OCI-M1 (cell line): ENCODE data around the gene KLHL25.
"Not testable (repeated sequence)": the region's sequence is repeated elsewhere in the genome, so short reads cannot be mapped to it uniquely, and the experiment has no call there.

Experiments used
- DNase-seq: peaks from one replicate; lab custom pipeline; 2025; lab: John Stamatoyannopoulos, UW

Gene KLHL25, protein sequence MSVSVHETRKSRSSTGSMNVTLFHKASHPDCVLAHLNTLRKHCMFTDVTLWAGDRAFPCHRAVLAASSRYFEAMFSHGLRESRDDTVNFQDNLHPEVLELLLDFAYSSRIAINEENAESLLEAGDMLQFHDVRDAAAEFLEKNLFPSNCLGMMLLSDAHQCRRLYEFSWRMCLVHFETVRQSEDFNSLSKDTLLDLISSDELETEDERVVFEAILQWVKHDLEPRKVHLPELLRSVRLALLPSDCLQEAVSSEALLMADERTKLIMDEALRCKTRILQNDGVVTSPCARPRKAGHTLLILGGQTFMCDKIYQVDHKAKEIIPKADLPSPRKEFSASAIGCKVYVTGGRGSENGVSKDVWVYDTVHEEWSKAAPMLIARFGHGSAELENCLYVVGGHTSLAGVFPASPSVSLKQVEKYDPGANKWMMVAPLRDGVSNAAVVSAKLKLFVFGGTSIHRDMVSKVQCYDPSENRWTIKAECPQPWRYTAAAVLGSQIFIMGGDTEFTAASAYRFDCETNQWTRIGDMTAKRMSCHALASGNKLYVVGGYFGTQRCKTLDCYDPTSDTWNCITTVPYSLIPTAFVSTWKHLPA

DNA sequence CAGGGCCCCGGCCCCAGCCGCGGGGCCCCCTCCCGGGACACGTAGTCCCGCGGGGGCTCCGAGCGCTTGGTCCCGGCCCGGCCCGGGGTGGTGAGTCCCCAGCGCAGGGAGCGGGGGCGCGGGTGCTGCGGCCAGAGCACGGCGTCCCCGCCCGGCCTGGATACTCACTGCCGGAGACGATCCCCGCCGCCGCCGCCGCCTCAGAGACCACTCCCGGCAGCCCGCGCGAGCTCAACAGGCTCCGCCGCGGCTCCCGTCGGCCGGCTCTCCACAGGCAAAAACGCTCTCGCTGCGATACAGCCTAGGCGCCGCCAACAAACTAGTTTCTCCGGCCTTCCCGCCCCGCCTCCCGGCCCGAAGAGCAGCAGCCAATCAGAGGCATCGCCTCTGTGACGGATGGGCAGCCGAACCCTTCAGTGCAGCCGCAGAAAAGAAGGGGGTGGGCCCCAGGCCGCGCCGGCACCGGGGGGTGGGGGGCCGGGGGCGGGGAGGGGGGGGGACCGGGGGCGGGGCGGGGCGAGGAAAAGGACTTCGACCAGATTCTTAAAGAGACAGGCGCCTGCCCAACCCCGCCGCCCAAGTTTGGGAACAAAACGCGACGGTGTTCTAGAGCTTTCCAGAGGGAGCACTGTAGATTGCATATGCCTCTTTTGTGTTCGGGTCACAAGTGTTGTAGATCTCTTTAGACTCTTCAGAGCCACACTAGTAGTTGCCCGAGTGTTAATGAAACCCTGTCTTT is at the start of gene KLHL25:
KLHL25 (minus strand) TSS at position 328 of the 739 bp plus-strand sequence. CDS start 25,115 bp downstream, outside the sequence.
- DNase-seq, result peak; percentile 94

DNA sequence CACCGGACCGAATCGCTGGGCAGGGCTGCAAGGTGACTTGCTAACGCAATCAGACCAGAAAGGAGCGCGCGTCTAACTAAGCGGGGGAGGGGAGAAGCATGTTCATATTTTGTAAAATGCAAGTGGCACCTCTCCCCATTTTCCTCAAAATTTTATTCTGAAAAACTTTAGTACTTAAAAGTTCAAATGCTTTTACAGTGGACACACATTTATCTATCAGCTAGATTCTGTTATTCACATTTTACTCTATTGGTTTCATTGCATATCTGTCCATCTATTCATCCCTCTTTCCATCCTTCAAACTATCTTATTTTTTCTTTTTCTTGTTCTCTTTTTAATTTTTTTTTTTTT is 46.1 kb upstream of the KLHL25 start:
- DNase-seq, result no peak

DNA sequence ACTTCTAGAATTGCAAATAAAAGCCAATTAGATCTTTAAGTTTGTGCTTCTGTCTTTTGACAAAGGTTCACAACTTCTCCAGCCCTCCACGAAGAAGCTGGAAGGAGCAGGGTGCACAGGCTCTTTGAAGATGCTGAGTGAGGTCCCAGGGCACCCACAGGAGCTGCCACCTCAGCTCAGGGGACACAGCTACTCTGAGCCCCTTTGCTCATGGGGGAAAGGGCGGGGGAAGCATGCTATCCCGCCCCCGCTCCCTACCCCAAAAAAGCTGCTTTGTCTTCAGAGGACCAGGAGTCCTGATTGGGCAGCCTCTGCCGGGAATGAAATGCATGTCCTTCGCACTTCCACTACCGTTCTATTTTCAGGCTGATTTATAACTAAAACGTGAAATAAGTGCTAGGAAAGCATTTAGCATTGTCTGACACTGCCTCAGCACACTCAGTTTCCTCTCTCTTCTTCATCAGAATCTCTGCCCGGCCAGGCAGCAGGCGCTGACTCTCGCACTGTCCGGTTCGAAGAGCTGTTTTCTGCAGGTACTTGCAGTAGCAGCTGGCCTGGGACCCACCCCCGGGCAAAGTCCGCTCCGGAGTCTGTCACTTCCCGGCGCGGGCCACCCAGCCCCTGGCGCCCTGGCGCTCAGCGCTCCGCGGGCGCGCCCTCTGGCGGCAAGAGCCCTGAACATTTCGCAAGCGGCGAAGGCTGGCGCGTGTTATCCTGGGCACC is 45.5 kb upstream of the KLHL25 start:
- DNase-seq, result peak; percentile 86

DNA sequence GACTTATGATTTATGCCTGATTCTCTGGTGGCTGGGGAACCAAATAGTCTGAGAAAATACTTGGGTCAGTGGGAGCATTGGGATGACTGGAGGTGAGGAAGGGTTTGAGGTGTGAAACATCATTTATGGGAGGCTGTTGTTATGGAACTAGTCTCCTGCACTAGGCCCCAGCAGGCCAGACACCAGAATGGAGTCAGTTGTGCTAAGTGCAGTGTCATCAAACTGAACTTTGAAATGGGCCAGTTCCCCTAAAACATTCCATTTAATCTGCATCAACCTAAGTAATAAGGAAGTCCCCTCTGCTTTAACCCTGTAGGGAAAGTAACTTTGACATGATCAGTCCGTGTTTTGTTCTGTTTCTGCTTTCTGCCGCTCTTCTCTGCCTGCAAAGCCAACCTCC is 44.9 kb upstream of the KLHL25 start:
- no peak for DNase-seq

- DNase-seq, result no peak
These were observed 43.9 kb upstream of the KLHL25 start for GRCh38 chr15:85838655-85839054.

- DNase-seq, result no peak
These were observed 43.2 kb upstream of the KLHL25 start for GRCh38 chr15:85837881-85838280.

DNA sequence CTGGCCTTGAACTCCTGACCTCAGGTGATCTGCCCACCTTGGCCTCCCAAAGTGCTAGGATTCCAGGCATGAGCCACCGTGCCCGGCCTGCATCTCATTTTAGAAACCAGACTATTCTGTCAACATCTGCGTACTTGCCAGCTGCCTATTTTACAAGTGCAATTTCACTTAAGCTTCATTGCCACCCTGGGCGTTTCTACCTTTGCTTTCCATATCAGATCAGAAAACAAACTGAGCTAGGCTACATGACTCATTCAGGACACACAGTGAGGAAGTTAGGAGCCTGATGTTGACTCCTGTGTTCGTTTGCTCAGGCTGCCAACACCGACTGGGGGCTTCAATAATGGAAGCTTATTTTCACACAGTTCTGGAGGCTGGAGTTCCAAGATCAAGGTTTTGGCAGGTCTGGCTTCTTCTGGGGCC is 42.3 kb upstream of the KLHL25 start:
- no peak for DNase-seq

- DNase-seq, result no peak
These were observed 39.9 kb upstream of the KLHL25 start for GRCh38 chr15:85834651-85835050.

DNA sequence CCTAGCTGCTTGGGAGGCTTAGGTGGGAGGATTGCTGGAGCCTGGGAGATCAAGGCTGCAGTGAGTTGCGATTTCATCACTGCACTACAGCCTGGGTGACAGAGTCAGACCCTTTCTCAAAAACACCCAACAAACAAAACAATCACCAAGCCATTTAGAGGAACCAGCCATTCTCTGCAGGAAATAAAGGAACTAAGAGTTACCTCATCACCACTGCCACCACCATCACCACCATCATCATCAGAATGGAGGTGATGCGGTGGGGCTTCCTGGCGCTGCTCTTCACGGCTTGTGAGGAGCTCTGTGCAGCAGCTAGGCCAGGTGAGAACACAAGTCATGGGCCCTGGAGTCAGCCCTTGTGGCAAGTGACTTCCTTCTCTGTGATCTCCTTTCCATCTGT is 37.7 kb upstream of the KLHL25 start:
- no peak for DNase-seq

DNA sequence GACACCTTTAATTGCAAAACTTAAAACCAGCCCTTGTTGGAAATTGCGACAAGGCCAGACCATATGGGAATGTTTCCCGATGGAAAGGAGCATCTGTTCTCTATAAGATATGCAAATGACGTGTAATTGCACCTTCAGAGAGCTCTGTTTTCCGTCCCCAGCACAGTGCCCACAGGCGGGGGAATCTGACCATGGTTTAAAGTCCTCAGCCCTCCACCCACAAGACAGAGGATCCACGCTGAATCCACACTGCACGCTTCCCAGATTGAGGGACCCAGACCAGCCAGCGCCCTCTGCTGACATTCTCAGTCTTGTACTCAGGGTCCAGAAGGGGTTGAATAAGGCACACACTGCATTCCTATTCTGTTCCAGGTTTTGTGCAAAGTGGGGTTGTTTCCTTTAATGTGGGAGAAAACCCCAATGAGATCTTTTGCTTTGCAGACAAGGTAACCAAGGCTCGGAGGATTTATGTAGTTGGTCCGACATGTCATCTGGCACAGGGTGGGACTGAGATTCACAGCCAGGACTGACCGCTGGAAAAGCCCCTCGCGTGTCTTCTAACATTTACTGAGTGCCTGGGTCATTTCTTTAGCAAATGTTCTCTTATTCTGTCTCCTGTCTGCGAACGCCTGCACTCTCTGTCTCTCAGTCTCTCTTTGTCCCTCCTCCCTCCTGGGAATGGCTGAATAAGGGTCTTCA is 36.8 kb upstream of the KLHL25 start:
- peak; percentile 31 for DNase-seq

- not testable (repeated sequence) for DNase-seq
These were observed 35.0 kb upstream of the KLHL25 start for GRCh38 chr15:85829754-85830153.

DNA sequence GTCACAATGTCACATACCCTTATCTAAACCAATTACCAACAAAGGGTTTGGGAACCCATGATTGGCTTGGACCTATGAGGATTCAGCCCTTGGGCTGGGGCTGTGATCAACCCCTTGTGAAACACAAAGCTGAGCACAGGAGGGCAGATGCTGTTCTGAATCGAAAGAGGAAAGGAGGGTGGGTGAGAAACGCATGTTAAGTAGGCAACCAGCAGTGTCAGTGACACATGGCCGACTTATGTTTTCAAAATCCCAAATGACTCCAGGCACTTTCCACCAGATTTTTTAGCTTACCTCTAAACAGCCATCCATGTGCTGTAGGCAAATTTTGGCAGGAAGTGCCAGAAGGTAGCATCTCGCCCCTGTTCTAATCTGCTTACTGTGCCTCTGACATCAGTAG is 34.1 kb upstream of the KLHL25 start:
- DNase-seq, result no peak

DNA sequence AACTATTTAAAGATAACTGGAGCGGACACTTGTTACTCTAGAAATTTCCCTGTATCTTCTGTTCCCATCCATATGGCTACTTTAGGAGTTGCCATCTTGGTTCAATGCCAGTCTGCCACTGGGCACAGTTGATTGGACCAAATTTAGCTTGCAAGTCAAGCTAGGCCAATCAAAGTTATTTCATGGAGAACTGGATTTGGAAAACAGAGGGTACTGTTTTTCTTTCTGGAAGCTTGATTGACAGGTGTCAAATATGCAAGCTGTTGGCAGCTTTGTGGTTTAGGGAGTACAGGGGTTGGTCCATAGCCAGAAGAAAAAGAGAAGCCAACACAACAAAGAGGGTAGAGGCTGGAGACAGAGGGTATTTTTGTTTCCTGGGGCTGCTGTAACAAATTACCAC is 33.4 kb upstream of the KLHL25 start:
- DNase-seq, result no peak

GRCh38 chr15:85826756-85827515 is 32.2 kb upstream of the KLHL25 start:
- no peak for DNase-seq

DNA sequence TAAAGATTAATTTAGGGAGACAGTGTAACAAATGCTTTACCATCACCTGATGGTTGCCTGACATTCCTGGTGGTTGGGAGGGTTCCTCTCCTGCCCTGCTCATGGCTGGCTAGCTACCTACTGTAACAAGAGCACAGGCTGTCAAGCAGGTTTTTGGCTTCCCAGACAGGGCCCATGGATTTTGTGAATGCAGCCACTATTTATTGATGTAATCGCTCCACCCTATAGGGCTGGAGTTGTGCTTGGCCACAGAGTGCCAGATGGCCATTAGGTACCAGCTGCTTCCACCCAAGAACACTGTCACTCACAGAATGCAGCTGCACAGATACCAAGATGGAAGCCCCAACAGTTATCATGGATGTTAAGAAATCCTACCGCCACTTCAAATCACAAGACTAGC is 31.0 kb upstream of the KLHL25 start:
- no peak for DNase-seq

GRCh38 chr15:85825118-85825517 is 30.4 kb upstream of the KLHL25 start:
- DNase-seq, result no peak

DNA sequence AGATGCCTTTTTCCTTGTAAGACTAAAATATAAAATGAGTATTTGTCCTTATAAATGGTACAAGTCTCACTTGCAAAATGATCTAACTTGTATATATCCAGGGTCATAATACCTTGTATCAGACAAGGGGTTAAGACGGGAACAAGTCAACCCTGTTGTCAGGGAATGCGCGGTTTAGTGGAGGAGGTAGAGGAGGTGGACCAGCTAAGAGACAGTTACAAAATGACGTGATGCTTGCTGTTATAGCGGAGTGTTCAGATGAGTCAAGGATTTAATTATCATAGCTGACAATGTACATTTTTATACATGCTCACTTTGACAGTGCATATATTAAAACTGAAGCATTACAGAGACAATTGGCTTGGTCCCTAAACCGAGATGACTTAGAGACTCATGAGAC is 26.8 kb upstream of the KLHL25 start:
- no peak for DNase-seq

DNA sequence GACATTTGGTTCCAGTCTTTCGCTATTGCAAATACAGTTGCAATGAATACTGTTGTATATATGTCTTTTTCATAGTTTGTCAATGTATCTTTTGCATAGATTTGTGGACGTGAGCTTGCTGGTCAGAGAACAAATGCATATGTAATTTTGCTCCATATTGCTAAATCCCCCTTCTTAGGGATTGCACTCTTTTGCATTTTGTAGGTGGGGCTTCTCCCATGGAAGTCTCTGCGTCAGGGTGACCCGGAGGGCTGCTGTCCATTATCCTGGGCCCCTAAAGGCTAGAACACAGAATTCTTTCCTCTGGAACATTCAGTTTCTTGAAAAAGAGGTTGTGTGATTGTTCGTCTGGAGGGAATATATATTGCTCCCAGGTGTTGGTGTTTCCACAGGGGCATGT is 25.2 kb upstream of the KLHL25 start:
- DNase-seq, result no peak

DNA sequence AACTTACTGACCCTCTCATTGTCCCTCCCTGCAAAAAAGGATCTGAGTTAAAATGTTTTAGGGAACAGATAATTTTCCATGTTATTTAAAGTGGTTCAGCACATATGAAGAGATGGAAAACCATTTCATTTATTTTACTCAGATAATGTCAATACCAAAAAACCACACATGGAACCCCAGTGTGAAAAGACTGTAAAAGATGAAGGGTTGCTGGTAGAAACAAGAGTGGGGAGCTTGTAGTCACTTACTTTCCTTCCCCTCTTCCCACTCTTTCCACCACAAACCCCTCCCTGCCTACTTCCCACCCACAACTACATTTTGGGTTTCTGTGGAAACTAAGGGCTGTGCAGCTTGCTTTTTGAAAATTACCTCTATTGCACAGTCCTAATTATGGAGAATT is 18.5 kb upstream of the KLHL25 start:
- DNase-seq, result no peak

DNA sequence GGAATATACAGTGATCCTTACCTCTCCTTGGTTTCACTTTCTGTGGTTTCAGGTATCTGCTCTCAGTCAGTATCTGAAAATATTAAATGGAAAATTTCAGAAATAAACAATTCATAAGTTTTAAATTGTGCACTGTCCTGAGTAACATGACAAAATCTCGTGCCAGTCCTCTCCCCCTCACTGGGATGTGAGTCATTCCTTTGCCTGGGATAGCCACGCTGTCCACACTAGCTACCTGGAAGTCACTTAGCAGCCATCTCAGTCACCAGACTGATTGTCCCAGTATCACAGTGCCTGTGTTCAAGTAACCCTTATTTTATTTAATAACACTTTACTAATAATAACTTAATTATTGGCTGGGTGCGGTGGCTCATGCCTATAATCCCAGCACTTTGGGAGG is 15.3 kb upstream of the KLHL25 start:
- DNase-seq, result no peak

DNA sequence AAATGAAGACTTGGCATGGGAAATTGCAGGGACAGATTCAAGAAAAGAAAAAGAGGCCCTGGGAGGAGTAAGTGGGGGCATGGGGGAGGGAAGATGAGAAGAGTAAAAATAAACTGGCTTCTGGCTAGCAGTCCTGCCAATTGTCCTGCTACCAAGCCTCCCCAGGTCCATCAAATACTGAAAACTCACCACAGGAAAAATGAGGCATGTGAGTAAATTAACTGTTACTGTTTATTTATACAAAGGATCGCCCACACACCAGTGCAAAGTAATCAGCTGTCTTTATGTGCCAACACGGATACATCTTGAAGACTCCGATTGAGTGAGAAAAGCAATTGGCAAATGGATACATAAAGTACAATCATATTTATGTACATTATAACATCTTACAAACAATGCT is 10.7 kb upstream of the KLHL25 start:
- DNase-seq, result no peak
